ENCODE measurements around the gene FGF14. TPM values are rescaled to one million over a fixed set of nuclear protein-coding genes. Genes with fewer than 3 reads are reported as not detected.

FGF14 gene
- total RNA-seq, 2 experiments from 2014 or later = not detected

- Mint-ChIP-seq H3K4me1 (no peaks in the 10 kb centered on the region), H3K27ac (no peak overlapping the region), H3K4me3 (no peak overlapping the region), H3K9me3 (ENCODE audit: low read depth) (no peaks in the 10 kb centered on the region), H3K36me3 (ENCODE audit: low read depth) (no peaks in the 10 kb centered on the region), H3K27me3 (peaks cover 27% of the 10 kb centered on the region)
- ChIA-PET POLR2A (no interaction called here), CTCF (no interaction called here)
- DNase-seq = no peak
- ATAC-seq = no peak
- intact Hi-C loops (cut with DNase I, micrococcal nuclease) = no loop called here
Observed at GRCh38 chr13:102361113-102361512, 40.7 kb downstream of the FGF14 start.

DNA sequence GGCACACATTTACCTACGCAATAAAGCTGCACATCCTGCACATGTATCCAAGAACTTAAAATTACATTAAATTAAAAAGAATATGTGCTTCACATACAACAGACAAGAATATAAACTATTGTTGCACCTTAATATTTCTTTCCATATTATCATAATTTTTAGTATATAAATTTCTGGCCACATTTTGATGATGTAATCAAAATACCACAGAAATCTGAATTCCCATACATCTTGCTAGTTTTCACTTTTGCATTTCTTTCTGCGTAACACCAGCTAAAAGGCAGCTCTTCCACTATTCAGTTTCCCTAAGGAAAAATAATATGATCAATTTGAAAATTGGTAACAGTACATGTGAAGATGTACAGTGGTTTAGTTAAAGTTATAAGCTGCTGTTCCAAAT, 42.6 kb downstream of the FGF14 start:
- H3K4me3 Mint-ChIP-seq = no peak overlapping the region
- no peaks in the 10 kb centered on the region for H3K4me1 Mint-ChIP-seq
- intact Hi-C loops (cut with DNase I, micrococcal nuclease) = no loop called here
- peaks cover 27% of the 10 kb centered on the region for H3K27me3 Mint-ChIP-seq
- no peaks in the 10 kb centered on the region for H3K36me3 Mint-ChIP-seq (ENCODE audit: low read depth)
- DNase-seq (no peak), ATAC-seq (no peak)
- no peaks in the 10 kb centered on the region for H3K9me3 Mint-ChIP-seq (ENCODE audit: low read depth)
- ChIA-PET POLR2A (interaction anchor here (0.6 kb wide), 1 partner anchor 19 kb away, joined by 3 read pairs; no protein-coding TSS in a partner anchor), CTCF (interaction anchor here (1.1 kb wide), 1 partner anchor 9 kb away, joined by 3 read pairs; no protein-coding TSS in a partner anchor)
- no peak overlapping the region for H3K27ac Mint-ChIP-seq

- ChIA-PET CTCF (no interaction called here), POLR2A (no interaction called here)
- Mint-ChIP-seq H3K27ac (no peak overlapping the region), H3K36me3 (ENCODE audit: low read depth) (no peaks in the 10 kb centered on the region), H3K4me3 (no peak overlapping the region), H3K27me3 (peaks cover 23% of the 10 kb centered on the region), H3K9me3 (ENCODE audit: low read depth) (no peaks in the 10 kb centered on the region), H3K4me1 (no peaks in the 10 kb centered on the region)
- DNase-seq (no peak), ATAC-seq (no peak)
- intact Hi-C loops (cut with DNase I, micrococcal nuclease) = no loop called here
Observed at GRCh38 chr13:102355251-102355650, 46.6 kb downstream of the FGF14 start.

GRCh38 chr13:102354011-102354410, 47.8 kb downstream of the FGF14 start:
- ATAC-seq (no peak), DNase-seq (no peak)
- H3K9me3 Mint-ChIP-seq (ENCODE audit: low read depth) = no peaks in the 10 kb centered on the region
- ChIA-PET POLR2A (no interaction called here), CTCF (interaction anchor here (0.7 kb wide), 1 partner anchor 214 kb away, joined by 3 read pairs; no protein-coding TSS in a partner anchor)
- H3K36me3 Mint-ChIP-seq (ENCODE audit: low read depth) = no peaks in the 10 kb centered on the region
- intact Hi-C loops (cut with DNase I, micrococcal nuclease) = no loop called here
- no peak overlapping the region for H3K4me3 Mint-ChIP-seq
- H3K4me1 Mint-ChIP-seq = no peaks in the 10 kb centered on the region
- H3K27me3 Mint-ChIP-seq = peaks cover 21% of the 10 kb centered on the region
- H3K27ac Mint-ChIP-seq = no peak overlapping the region

DNA sequence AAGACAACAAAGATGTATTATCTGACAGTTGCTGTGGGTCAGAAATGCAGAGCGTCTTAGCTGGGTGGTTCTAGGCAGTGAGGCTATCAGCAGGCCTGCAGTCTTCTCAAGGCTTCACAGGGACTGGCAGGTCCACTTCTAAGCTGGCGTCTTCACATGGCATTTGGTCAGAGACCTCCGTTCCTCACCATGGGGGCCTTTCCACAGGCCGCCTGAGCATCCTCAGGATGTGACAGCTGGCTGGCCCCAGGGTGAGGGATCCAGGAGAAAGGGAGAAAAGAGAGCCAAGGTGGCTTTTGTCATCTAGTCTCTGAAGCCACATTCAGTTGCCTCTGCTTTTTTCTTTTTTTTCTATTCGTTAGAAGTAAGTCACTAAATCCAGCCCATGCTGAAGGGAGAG, 50.3 kb downstream of the FGF14 start:
- ChIA-PET POLR2A (no interaction called here), CTCF (no interaction called here)
- Mint-ChIP-seq H3K4me1 (no peaks in the 10 kb centered on the region), H3K27me3 (peaks cover 20% of the 10 kb centered on the region), H3K4me3 (no peak overlapping the region), H3K27ac (no peak overlapping the region), H3K9me3 (ENCODE audit: low read depth) (no peaks in the 10 kb centered on the region), H3K36me3 (ENCODE audit: low read depth) (no peaks in the 10 kb centered on the region)
- ATAC-seq (no peak), DNase-seq (no peak)
- intact Hi-C loops (cut with DNase I, micrococcal nuclease) = no loop called here

DNA sequence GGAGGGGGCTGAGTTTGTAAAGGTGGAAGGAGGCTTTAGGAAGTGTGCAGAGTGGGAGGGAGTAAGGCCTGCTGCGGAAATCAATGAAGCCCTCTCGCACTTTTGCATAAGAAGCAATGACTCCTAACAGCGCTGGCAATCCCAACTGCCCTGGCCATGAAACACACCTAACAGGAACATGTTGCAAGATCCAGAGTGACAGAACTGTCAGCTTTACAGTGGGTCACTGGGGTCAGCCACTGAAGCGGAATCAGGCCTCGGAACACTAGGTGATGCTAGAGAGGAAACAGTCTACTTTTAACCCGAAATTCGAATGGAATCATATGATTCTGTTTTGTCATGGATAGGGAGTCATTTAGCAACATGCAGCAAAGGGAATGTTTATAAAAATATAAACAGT, 54.4 kb downstream of the FGF14 start:
- ChIA-PET POLR2A (no interaction called here), CTCF (no interaction called here)
- no peaks in the 10 kb centered on the region for H3K36me3 Mint-ChIP-seq (ENCODE audit: low read depth)
- intact Hi-C loops (cut with DNase I, micrococcal nuclease) = no loop called here
- H3K9me3 Mint-ChIP-seq (ENCODE audit: low read depth) = no peaks in the 10 kb centered on the region
- DNase-seq = no peak
- no peaks in the 10 kb centered on the region for H3K4me1 Mint-ChIP-seq
- ATAC-seq = no peak
- peaks cover 12% of the 10 kb centered on the region for H3K27me3 Mint-ChIP-seq
- H3K4me3 Mint-ChIP-seq = no peak overlapping the region
- no peak overlapping the region for H3K27ac Mint-ChIP-seq

- no peak for DNase-seq
- POLR2A ChIA-PET = no interaction called here
- H3K4me1 Mint-ChIP-seq = no peaks in the 10 kb centered on the region
Observed at GRCh38 chr13:102346769-102347168, 55.1 kb downstream of the FGF14 start.

GRCh38 chr13:102344410-102344809, 57.4 kb downstream of the FGF14 start:
- Mint-ChIP-seq H3K27me3 (peaks cover 8% of the 10 kb centered on the region), H3K4me1 (no peaks in the 10 kb centered on the region), H3K36me3 (ENCODE audit: low read depth) (no peaks in the 10 kb centered on the region), H3K9me3 (ENCODE audit: low read depth) (no peaks in the 10 kb centered on the region), H3K4me3 (no peak overlapping the region), H3K27ac (no peak overlapping the region)
- ChIA-PET CTCF (no interaction called here), POLR2A (no interaction called here)
- DNase-seq (no peak), ATAC-seq (no peak)
- intact Hi-C loops (cut with DNase I, micrococcal nuclease) = no loop called here

More at GRCh38 chr13:102346769-102347168, 55.1 kb downstream of the FGF14 start:
- peaks cover 9% of the 10 kb centered on the region for H3K27me3 Mint-ChIP-seq
- H3K27ac Mint-ChIP-seq = no peak overlapping the region
- no peaks in the 10 kb centered on the region for H3K36me3 Mint-ChIP-seq (ENCODE audit: low read depth)
- CTCF ChIA-PET = no interaction called here
- no peak overlapping the region for H3K4me3 Mint-ChIP-seq
- no peaks in the 10 kb centered on the region for H3K9me3 Mint-ChIP-seq (ENCODE audit: low read depth)
- intact Hi-C loops (cut with DNase I, micrococcal nuclease) = no loop called here
- no peak for ATAC-seq

- POLR2A ChIA-PET = no interaction called here
- no peaks in the 10 kb centered on the region for H3K9me3 Mint-ChIP-seq (ENCODE audit: low read depth)
- peaks cover 44% of the 10 kb centered on the region for H3K27me3 Mint-ChIP-seq
- intact Hi-C loops (cut with DNase I, micrococcal nuclease) = no loop called here
- H3K4me1 Mint-ChIP-seq = no peaks in the 10 kb centered on the region
- ATAC-seq (no peak), DNase-seq (no peak)
- no peaks in the 10 kb centered on the region for H3K36me3 Mint-ChIP-seq (ENCODE audit: low read depth)
- no peak overlapping the region for H3K27ac Mint-ChIP-seq
- no peak overlapping the region for H3K4me3 Mint-ChIP-seq
- CTCF ChIA-PET = no interaction called here
Observed at GRCh38 chr13:102333320-102334198, 68.3 kb downstream of the FGF14 start.

- Mint-ChIP-seq H3K27me3 (peaks cover 15% of the 10 kb centered on the region), H3K27ac (no peak overlapping the region), H3K9me3 (ENCODE audit: low read depth) (no peaks in the 10 kb centered on the region), H3K4me1 (no peaks in the 10 kb centered on the region), H3K4me3 (no peak overlapping the region), H3K36me3 (ENCODE audit: low read depth) (no peaks in the 10 kb centered on the region)
- no peak for DNase-seq
- intact Hi-C loops (cut with DNase I, micrococcal nuclease) = no loop called here
- ATAC-seq = no peak
- ChIA-PET POLR2A (no interaction called here), CTCF (interaction anchor here (0.9 kb wide), 1 partner anchor 16 kb away, joined by 3 read pairs; no protein-coding TSS in a partner anchor)
Observed at GRCh38 chr13:102328909-102329308, 72.9 kb downstream of the FGF14 start.

DNA sequence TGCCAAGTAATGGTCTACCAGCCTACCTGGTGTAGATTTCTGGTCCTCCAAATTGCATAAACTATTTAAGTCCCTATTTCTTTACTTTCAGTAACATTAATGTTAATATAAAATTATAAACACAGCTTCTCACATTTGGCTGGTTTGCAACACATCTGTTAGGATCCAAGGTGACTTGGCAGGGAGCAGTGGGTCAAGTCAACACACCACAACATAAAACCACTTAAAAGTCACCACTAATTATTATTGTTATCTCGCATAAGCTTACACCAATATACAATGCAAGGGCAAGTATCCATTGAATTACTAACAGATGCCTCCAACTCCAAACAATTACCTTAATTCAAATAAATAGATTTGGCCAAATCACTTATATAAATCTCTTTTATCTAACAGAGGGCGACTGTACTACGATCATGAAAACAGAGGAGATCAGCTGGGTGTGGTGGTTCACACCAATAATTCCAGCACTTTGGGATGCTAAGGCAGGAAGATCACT, 74.7 kb downstream of the FGF14 start:
- H3K27ac Mint-ChIP-seq = no peak overlapping the region
- CTCF ChIA-PET = interaction anchor here (0.7 kb wide), 1 partner anchor 181 kb away, joined by 3 read pairs; no protein-coding TSS in a partner anchor
- intact Hi-C loops (cut with DNase I, micrococcal nuclease) = no loop called here
- ATAC-seq (no peak), DNase-seq (no peak)
- peaks cover 15% of the 10 kb centered on the region for H3K27me3 Mint-ChIP-seq
- POLR2A ChIA-PET = no interaction called here
- no peak overlapping the region for H3K4me3 Mint-ChIP-seq
- no peaks in the 10 kb centered on the region for H3K36me3 Mint-ChIP-seq (ENCODE audit: low read depth)
- H3K4me1 Mint-ChIP-seq = no peaks in the 10 kb centered on the region
- H3K9me3 Mint-ChIP-seq (ENCODE audit: low read depth) = no peaks in the 10 kb centered on the region

DNA sequence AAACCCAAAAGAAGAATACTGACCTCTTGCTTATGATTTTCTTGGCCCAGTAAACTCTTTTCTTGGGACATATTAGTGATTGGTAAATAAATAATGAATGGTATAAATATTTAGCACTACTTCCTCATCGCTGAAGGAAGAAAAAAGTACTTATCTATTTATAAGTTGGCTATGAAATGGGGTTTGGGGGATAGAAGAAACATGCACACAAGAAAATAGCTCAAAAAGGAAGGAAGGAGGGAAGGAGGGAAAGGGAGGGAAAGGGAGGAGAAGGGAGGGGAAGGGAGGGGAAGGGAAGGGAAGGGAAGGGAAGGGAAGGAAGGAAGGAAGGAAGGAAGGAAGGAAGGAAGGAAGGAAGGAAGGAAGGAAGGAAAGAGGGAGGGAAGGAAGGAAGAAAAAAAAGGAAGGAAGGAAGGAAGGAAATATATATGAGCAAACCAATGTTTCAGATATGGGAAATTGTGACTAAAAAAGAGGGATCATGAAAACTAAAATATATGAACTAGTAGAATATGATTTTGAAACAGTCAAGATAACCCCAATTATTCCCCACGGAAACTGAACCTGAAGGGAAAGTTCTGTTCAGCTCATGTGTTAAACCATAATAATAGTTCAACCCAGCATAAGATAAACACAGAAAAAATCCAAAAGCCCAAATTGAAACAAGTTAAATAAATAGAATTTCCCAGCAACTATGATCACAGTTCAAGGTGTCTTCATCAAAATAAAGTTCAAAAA, 75.3 kb downstream of the FGF14 start:
- intact Hi-C loops (cut with DNase I, micrococcal nuclease) = no loop called here
- Mint-ChIP-seq H3K4me1 (no peaks in the 10 kb centered on the region), H3K27ac (no peak overlapping the region), H3K9me3 (ENCODE audit: low read depth) (no peaks in the 10 kb centered on the region), H3K36me3 (ENCODE audit: low read depth) (no peaks in the 10 kb centered on the region), H3K4me3 (no peak overlapping the region), H3K27me3 (peaks cover 11% of the 10 kb centered on the region)
- ATAC-seq (no peak), DNase-seq (no peak)
- POLR2A ChIA-PET = no interaction called here
- CTCF ChIA-PET = no interaction called here

Data from activated CD4-positive, alpha-beta T cell treated with anti-CD3 and anti-CD28 coated beads for 36 hours (primary cell).